ENCODE data around the gene RALY. TPM values are rescaled to one million over a fixed set of nuclear protein-coding genes. Genes with fewer than 3 reads are reported as not detected.

Gene RALY
- total RNA-seq (2014; rRNA removed; shearing (Covaris generic)) = 99.9 and 106 TPM in 2 replicates
- polyA plus RNA-seq (2014; cell fraction: nucleus; rRNA removed) = 80.2 and 86.1 TPM in 2 replicates

GRCh38 chr20:33993576-33994221, at the start of gene RALY:
TSS of gene RALY (plus strand) at chr20:33993911. CDS start at chr20:34072075, 78,164 bp downstream.
- peak; percentile 98 for DNase-seq (ENCODE audit: extremely low read depth, low read depth)

GRCh38 chr20:33944914-33945313, 48.8 kb upstream of the RALY start:
- no peak for DNase-seq (ENCODE audit: extremely low read depth, low read depth)

DNA sequence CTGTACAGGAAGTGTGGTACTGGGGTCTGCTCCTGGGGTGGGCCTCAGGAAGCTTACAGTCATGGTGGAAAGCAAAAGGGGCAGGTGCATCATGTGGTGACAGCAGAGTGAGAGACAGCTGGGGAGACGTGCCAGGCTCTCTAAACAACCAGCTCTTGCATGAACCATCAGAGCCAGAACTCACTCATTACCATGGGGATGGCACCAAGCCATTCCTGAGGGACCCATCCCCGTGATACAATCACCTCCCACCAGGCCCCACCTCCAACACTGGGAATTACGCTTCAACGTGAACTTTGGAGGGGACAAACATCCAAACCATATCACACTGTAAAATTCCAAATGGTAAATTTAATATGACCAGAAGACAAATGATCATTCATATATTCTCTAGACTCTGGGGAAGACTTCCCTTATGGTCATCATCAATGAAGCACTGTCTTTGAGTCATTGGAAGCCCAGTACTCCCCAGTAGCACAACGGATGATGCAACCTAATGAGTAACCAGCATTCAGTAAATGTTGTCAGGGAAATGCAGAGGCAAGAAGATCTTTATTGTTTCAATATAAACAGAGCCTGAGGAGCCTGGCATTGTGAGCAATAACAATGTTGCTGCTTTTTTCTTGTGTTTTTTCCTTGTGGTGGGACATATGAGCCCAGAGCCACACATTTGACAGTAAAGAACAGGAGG, 48.2 kb upstream of the RALY start:
- no peak for DNase-seq (ENCODE audit: extremely low read depth, low read depth)

- DNase-seq (ENCODE audit: extremely low read depth, low read depth) = peak; percentile 37
Observed at GRCh38 chr20:33947709-33948295, 45.9 kb upstream of the RALY start.

- DNase-seq (ENCODE audit: extremely low read depth, low read depth) = no peak
Observed at GRCh38 chr20:33948480-33948879, 45.2 kb upstream of the RALY start.

DNA sequence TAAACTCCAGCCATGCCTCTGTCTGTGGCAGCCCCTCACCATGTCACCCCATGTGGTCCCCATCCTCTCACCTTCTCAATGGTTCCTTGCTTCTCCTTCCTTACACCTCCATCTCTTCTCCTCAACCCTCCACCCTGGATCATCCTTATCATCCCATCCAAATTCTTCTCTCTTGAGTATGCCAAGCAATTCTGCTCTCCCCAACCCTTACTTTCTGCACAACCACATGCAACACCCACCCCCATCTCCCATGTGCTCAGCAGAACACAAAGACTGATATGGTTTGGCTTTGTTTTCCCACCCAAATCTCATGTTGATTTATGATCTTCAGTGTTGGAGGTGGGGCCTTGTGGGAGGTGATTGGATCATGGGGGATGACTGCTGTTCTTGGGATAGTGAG, 42.5 kb upstream of the RALY start:
- no peak for DNase-seq (ENCODE audit: extremely low read depth, low read depth)

GRCh38 chr20:33954504-33954903, 39.2 kb upstream of the RALY start:
- DNase-seq (ENCODE audit: extremely low read depth, low read depth) = no peak

DNA sequence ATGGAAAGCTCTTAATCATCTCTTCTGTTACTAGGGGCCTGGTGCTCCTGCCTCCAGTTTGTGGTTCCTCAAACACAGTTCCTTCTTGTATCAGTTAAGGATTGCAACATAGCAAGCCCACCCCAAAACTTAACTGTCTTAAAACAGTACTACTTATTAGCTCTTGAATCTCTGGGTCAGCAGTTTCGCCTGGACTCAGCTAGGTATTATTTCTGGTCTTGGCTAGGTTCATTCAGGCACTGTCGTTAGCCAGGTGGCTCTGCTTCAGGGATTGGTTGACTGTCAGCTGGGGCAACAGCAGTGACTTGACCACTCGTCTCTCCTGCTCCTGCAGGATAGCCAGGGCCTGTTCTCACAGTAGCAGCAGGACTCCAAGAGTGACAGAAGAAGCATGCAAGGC, 30.0 kb upstream of the RALY start:
- no peak for DNase-seq (ENCODE audit: extremely low read depth, low read depth)

GRCh38 chr20:33964441-33964840, 29.3 kb upstream of the RALY start:
- no peak for DNase-seq (ENCODE audit: extremely low read depth, low read depth)

- DNase-seq (ENCODE audit: extremely low read depth, low read depth) = no peak
Observed at GRCh38 chr20:33967126-33967525, 26.6 kb upstream of the RALY start.

DNA sequence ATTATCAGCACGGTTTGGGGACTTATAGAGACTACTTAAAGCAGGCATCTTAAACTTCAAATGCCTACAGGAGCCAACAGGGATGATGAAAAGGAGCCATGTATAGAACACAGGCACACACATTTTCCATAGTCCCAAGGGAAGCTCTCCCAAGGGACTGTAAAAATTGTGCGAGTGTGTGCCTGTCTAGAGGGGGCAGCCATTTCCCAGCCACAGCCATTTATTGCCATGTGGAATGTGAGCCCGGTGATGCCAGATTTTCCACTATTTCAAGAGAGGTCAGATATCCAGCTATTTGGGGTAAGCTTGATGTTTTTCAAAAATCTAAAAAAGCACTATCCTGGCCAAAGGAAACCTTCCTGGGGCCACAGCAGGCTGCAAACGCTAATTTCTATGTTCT, 24.1 kb upstream of the RALY start:
- no peak for DNase-seq (ENCODE audit: extremely low read depth, low read depth)

DNA sequence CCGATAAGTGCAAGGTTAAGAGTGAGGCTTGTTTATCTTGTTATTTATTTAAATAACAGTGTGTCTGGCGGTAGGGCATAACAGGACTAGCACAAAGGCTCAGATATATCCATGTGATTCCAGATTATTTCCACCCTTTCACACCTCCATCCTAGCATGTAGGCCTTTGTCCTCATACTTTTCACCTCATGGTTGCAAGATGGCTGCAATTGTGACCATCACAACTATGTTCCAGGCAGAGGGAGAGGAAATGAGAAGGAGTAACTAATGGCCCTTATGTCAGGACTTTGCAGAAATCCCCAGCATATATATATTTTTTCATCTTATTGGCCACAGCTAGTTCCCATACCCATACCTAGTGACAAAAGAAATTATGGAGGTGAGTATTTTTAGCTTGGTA, 23.5 kb upstream of the RALY start:
- no peak for DNase-seq (ENCODE audit: extremely low read depth, low read depth)

DNA sequence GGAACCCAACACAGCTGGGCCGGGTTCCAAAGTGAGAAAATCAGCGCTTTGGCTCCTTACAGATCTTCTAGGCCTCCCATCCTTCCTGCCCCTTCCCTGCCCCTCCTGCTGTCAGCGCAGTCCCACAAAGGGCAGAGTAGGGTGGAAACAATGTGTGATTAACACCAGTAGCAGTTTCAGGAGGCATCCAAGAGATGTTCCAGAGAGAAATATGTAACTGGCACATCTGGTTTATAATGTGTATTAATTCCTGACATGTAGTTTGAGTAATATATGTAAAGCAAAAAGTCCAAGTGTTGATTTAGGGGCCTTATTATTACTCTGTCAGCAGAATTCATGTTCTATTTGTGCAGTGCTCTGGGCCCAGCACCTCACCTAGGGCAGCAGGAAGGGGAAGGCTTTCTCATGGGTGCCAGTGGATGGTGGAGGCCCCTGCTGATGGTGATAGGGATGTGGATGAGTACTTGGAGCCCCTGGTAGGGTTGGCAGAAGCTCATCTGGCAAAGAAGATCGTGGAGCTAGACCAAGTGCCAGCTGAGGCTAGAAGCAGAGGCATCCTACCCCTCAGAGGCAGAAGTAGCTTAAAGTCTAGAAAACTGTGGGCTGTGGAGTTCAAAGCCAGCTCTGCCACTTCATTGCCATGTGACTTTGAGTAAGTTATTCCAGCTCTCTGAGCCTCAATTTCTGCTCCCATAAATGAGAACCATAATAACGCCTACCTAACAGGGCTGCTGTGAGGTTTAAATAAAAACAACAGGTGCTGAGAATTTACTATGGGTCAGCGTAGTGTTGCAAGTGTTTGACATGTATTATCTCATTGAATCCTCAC, 22.4 kb upstream of the RALY start:
- no peak for DNase-seq (ENCODE audit: extremely low read depth, low read depth)

GRCh38 chr20:33976959-33977358, 16.8 kb upstream of the RALY start:
- DNase-seq (ENCODE audit: extremely low read depth, low read depth) = no peak

GRCh38 chr20:33977535-33977934, 16.2 kb upstream of the RALY start:
- no peak for DNase-seq (ENCODE audit: extremely low read depth, low read depth)

- no peak for DNase-seq (ENCODE audit: extremely low read depth, low read depth)
Observed at GRCh38 chr20:33979094-33979493, 14.6 kb upstream of the RALY start.

- no peak for DNase-seq (ENCODE audit: extremely low read depth, low read depth)
Observed at GRCh38 chr20:33981347-33981746, 12.4 kb upstream of the RALY start.

DNA sequence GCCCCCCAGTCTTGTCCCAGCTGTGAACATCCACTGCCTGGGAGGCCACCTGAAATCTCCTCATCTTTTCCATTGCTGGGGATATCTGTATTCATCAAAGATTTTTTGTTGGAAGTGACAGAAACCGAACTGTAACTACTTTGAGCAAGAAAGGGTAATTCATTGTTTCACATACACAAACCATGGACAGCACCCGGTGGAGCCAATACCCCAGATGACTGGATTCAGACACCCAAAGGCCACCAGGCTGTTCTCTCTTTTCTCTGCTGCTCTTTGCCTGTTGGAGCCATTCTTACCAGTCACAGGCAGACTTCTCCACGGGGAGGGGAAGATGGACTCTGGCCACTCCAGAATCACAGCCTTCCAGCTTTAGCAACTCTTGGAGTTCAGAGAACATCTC, 11.7 kb upstream of the RALY start:
- DNase-seq (ENCODE audit: extremely low read depth, low read depth) = no peak

GRCh38 chr20:33983371-33983770, 10.3 kb upstream of the RALY start:
- no peak for DNase-seq (ENCODE audit: extremely low read depth, low read depth)

DNA sequence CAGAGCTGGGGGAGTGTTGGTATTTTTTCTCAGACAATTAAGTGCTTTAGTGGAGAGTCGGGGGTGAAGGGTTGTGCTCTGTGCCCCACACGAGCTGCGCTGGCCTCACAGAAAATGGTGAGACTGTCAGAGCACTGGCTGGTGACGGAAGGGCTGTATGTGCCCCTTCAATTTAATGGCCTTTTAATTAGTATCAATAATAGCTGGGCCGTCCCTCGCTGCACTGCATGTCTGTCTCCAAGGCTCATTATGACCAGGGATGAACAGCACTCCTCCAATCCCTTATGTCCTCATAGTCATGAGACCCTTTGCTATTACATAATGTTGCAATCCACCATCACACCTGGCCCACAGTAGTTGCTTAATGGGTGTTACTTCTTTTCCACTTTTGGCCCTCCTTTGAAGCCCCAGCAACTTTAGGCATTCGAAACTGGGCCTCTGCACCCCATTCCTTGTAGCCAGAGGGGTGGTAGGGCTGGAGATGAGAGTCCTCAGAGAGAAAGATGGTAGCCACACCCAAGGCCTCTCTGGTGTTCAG, 9.5 kb upstream of the RALY start:
- no peak for DNase-seq (ENCODE audit: extremely low read depth, low read depth)

DNA sequence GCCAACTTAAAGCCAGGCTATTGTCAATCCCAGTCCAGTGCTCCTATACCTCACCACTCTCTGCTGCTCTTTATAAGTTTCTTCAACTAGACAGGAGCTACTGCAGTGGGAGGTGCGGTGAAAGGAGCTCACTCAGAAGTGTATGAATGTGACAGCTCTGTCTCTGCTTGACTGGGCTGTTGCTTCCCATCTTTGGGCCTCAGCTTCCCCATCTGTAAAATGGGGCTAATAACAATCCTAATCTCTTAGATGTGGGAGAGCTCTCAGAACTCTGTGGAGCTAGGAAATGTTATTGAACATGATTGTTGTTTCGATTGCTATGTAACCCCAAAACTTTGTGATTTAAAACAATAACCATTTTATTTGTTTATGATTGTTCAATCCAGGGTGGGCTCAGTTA, 8.4 kb upstream of the RALY start:
- DNase-seq (ENCODE audit: extremely low read depth, low read depth) = no peak

All from NCI-H460 (cell line).